ENCODE results near the gene EHF.
A peak's percentile ranks its signal among the peaks of the same experiment; 100 is the strongest.
"Not testable (repeated sequence)": the region's sequence is repeated elsewhere in the genome, so short reads cannot be mapped to it uniquely, and the experiment has no call there.

Gene EHF

DNA sequence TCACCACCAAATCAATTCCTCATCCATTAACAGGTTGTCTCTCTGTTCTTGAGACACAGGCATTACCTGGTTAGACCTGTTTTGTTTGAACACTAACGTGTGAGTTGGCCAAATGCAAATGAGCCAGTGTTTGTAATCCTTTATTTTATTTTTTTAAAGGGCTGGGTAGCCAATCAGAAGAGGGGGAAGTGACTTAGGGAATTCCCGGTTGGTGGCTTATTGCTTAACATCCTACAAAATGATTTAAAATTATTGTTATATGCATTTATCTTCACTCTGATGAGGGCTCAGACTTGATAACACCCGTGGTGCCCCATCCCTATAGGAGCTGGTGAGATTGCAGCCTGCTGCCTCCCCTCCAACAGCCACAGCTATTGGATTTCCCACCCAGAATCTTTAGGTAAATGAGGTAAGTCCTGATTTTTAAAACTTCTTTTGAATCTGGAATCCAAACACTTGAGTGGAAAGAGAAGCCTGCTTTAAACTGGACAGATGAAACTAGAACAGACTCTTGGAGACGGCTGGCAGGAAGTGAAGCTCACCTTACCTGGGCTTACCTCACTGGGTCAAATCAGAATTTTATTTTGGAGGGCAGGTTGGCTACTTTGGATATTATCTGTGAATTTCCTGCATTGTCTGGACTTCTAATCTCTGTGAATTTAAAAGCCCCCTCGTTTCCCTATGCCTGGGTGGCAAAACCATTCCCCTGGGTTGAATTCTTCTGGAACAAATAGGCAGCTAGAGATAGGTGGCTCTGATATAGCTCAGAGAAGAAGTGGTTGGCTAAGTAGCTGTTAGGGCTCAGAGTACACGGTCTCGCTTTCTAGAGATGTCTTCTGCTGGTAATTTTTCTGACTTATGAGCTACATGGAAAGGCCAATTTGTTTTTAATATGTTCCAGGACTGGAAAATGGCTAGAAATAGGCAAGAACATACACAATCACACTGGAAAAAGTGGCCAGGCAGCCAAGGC is at the start of gene EHF:
TSS of gene EHF (plus strand) at position 274 of the 973 bp plus-strand sequence. CDS start 21,538 bp downstream, outside the sequence.
- no peak for DNase-seq (ENCODE audit: low spot score)

- no peak for DNase-seq (ENCODE audit: low spot score)
These were observed 47.4 kb upstream of the EHF start for GRCh38 chr11:34573537-34573936.

DNA sequence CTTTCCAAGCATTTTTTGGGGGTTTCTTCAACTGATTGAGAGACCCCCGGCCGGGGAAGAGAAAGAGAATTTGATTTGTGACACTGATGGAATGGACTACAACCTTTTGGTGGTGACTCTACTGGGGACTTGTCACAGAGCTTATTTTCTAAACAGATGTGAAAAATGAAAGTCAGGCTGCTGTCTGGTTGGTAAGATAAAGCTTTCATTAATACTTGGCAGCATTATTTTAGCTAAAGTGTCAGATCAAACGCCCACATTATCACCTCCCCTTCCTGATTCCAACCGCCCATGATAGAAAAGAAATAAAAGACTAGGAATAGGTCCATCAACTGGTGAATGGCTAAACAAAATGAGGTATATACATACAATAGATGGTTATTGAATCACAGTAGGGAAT is 45.6 kb upstream of the EHF start:
- DNase-seq (ENCODE audit: low spot score) = no peak

DNA sequence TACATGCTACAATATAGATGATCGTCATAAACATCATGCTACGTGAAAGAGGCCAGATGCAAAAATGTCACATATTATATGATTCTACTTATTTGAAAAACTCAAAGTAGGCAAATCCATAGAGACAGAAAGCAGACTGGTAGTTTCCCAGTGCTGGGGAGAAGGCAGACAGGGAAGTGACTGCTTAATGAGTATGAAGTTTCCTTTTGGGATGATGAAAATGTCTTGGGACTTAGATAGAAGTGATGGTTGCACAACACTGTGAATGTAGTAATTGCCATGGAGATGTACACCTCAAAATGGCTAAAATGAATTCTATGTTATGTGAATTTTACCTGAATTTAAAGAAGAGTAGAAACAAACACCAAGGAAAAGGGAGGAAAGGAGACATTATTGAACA is 45.2 kb upstream of the EHF start:
- no peak for DNase-seq (ENCODE audit: low spot score)

- no peak for DNase-seq (ENCODE audit: low spot score)
These were observed 44.6 kb upstream of the EHF start for GRCh38 chr11:34576331-34576730.

DNA sequence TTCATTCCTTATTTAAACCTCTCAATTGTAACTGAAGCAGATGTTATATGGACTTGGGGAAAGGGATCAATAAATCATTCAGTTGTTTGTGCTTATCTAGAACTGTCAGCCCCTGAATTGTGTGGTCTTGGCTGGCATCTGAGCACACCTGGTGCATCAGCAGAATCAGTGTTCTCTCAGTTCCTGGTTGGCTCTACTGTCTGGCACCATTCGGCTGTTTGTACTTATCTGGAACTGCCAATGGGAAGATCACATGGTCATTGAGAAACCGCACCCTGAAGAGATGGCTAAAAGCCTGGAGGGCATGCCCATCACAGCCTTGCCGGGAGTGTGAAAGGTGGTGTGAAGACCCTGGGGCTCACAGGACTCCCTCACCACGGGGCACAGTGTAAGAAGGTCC is 37.1 kb upstream of the EHF start:
- DNase-seq (ENCODE audit: low spot score) = no peak

- DNase-seq (ENCODE audit: low spot score) = no peak
These were observed 35.6 kb upstream of the EHF start for GRCh38 chr11:34585304-34585734.

DNA sequence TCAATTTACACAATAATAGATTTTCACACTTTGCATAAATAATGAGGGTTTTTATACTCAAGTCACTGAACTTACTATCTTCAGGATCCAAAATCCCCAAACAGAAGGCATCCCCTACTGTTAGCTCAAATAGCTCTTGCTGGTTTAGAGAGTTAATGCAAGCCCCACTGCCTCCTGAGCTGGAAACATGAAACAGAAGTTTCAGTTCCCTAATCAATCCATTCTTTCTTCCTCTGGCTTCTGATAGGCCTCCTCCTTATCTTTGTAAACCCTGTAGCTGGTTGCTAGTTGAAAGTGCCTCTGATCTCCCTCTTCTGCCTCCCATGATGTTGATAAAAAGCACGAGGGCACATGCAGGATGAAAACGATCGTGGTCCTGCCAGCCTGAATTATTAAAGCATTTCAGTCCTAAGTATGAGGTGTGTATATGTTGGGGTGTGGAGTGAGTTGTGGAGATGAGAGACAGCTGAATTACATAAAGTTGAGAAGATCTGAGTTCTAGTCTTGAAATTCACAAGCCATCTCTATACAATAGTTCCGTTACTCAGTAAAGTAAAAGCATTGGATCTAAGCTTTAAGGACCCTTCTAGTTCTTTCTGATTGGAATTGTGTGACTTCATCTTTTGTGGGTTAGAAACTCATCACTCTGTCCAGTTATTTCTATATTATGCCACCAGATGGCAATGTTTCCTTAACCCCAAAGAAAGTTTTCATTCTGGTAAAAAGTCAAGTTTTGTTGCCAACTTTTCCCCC is 35.0 kb upstream of the EHF start:
- peak; percentile 81 for DNase-seq (ENCODE audit: low spot score)

DNA sequence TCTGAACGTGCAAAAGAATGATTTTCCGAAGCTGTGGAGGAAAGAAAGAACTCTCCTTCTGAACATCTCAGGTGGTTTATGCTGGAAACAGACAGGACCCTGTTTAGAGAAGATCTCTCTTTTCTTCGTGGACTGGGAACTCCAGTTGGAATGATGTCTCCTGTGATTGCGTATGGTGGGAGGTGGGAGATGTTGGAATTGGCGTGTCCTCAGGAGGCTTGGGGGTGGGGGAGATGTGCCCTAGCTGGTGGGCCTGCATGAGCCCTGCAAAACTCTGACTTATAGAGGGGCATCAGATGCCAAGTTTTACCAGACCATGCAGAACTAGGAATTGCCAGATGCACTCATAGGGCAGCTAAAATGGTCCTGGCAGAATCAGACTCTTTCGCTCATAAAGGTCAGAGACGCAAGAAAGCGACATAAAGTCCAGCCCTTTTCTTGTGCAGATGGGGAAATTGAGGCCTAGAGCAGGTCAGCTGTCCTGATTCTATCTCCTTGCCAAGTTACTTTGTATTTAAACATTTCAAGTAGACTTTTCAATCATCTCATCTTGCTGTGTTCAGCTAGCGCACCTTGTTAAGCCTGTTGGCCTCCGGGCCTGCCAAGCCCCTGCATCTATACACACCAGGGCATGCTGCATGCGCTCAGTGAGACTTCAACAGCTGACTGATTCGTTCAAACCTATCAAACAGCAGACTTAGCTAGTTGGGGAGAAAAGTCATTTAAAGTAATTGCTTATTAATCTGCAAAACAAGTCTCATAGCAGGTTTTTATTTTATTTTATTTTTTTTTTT is 34.2 kb upstream of the EHF start:
- no peak for DNase-seq (ENCODE audit: low spot score)

DNA sequence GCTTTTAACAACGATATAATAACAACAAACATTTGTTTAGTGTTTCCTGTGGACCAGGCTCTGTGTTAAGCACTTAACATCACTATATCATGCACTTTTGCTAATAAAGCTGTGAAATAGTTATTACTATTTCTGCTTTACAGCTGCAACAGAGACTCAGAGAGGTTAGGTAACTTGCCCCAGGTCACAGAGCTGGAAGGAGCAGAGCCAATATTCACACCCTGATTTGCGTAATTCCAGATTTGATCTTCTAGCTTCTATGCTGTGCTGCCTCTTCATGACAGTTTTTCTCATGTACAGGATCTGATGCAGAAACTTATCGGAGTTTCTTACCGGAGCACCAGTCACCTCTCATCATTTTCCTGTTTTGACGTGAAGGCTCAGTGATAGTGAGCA is 33.6 kb upstream of the EHF start:
- no peak for DNase-seq (ENCODE audit: low spot score)

- DNase-seq (ENCODE audit: low spot score) = no peak
These were observed 32.9 kb upstream of the EHF start for GRCh38 chr11:34588023-34588422.

DNA sequence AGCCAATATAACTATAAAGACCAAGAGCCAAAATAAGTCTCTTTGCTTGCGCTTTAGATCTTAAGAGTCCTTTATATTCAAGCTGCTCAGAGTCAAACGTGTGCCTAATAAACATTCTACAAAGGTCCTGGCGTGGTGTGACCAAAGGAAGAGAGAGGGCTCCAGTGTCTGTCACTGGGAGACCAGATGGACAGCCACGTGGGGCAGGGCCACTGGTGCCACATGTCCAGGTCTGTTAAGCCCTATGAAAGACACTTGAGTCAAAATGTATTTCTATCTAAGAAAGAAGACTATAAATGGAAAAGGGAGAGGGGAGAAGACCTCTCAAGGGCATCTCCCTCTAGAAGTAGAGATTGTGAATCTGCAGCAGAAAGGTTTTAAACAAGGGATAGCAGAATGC is 32.2 kb upstream of the EHF start:
- no peak for DNase-seq (ENCODE audit: low spot score)

GRCh38 chr11:34589177-34589576 is 31.7 kb upstream of the EHF start:
- DNase-seq (ENCODE audit: low spot score) = not testable (repeated sequence)

DNA sequence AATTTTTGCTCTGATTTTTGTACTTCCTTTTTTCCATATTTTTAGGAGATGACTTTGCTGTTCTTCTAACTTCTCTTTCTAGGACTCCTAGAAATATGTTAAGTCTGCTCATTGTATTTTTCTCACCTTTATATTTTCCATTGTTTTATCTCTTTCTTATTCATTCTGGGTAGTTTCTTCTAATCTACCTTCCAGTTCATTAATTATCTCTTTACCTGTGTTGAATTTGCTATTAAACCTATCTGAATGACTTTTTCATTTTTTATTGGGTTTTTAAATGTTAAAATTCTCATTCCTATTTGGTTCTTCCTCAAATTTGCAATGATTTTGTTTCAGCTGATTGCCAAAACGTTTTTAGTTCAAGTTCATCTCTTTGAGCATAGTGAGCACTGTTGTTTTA is 27.8 kb upstream of the EHF start:
- DNase-seq (ENCODE audit: low spot score) = no peak

- no peak for DNase-seq (ENCODE audit: low spot score)
These were observed 26.3 kb upstream of the EHF start for GRCh38 chr11:34594603-34595002.

DNA sequence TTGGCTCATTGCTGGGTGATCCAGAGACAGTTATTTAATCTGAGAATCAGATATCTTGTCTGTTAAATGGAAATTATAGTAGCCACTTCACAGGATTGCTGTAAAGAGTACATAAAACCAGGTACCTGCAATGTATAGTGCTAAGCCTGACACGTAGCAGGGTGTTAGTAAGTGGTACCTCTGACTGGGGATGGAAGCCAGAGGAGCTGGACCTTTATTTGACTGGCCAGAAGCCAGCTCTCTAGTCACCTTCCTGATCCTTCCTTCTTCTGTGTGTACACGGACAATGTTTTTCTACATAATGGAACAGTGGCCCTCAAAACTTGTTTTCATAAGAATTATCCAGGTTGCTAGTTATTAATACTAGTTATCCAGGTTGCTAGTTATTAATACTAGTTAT is 25.5 kb upstream of the EHF start:
- DNase-seq (ENCODE audit: low spot score) = no peak

DNA sequence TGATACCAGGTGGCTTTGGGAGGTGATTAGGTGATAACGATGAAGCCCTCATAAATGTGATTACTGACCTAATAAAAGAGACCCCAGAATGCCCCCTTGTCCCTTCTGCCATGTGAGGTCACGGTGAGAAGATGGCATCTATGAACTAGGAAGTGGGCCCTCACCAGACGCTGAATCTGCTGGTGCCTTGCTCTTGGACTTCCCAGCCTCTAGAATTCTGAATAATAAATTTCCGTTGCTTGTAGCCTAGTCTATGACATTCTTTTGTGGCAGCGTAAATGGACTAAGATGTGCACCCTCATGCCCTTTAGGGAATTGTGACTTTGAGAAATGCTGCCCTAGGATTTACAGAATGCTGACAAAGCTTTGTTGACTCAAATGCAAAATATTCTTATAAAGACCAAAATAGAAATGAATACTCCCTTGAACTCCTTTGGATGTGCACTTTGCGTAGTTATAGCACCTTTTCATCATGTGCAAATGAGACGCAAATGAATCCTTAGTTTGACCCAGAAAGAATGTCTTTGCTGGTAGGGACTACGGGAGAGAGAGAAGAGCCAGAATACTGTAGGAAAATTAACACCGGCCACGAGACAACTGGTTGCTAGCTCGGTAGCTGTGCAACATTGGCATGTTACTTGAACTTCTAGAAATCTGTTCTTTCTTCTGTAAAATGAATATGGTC is 24.8 kb upstream of the EHF start:
- no peak for DNase-seq (ENCODE audit: low spot score)

- DNase-seq (ENCODE audit: low spot score) = peak; percentile 91
These were observed 21.4 kb upstream of the EHF start for GRCh38 chr11:34599406-34599945.

GRCh38 chr11:34600339-34601084 is 20.4 kb upstream of the EHF start:
- DNase-seq (ENCODE audit: low spot score) = peak; percentile 92

DNA sequence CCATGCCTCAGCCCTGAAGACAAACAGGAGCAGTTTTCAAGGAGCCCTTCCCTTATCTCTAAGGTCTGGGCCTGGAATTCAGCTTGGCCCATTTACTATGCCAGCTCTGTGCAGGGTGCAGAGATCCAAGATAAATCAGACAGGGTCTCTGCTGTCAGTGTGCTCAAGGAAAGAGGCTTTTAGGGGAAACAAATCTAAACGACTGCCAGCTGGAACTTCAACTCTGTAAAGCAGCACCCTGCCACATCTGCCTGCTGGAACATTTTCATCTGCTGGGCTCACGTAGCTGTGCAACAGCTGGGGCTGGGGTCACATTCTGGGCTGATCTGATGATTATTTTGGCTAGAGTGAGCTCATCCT is 19.8 kb upstream of the EHF start:
- no peak for DNase-seq (ENCODE audit: low spot score)

- DNase-seq (ENCODE audit: low spot score) = no peak
These were observed 19.3 kb upstream of the EHF start for GRCh38 chr11:34601609-34602008.
